PC-9 (cell line): ENCODE data around the gene TGFBR3L.

ENCODE experiments used
- CTCF ChIP-seq: fragments of 200-600 bp; sonication (generic); conservative IDR thresholded peaks from 2 replicates; pipeline ENCODE4 v1.6.1; 2017; ENCODE audit warnings: mixed run types, antibody characterized with exemption, mild to moderate bottlenecking, moderate library complexity
- EZH2 ChIP-seq: fragments of 200-600 bp; sonication (generic); IDR thresholded peaks from 2 replicates; pipeline ENCODE4 v1.8.0; 2017; ENCODE audit warnings: antibody characterized with exemption, low read depth

- no peak for TF ChIP-seq EZH2
- no peak for TF ChIP-seq CTCF
These were observed 37.3 kb upstream of the TGFBR3L start for GRCh38 chr19:7877249-7877836.
